AG04449 (cell line): ENCODE measurements around the gene DISC1.

Experiments used
- CTCF ChIA-PET: fragments of 350-600 bp; formaldehyde crosslinking; extraction: SDS; loops from one replicate; lab custom pipeline; 2021; ENCODE audit warnings: antibody characterized with exemption; lab: Yijun Ruan, JAX
- POLR2A ChIA-PET: fragments of 400-600, 350-600 bp; formaldehyde crosslinking; extraction: SDS; loops from one replicate; lab custom pipeline; 2020; ENCODE audit warnings: antibody characterized with exemption, inconsistent platforms; lab: Yijun Ruan, JAX
- DNase-seq: peaks from one replicate; pipeline ENCODE4 v3.0.0-alpha.2; 2010; ENCODE audit warnings: low read depth, low spot score
- H3K4me3 ChIP-seq: 2 replicates; pipeline ENCODE4 v1.5.1; 2011; ENCODE audit warnings: low read depth, mild to moderate bottlenecking, control low read depth, low read length
- CTCF ChIP-seq: IDR thresholded peaks from one replicate; pipeline ENCODE4 v1.5.1; 2011; ENCODE audit warnings: mild to moderate bottlenecking, moderate library complexity, low read length, control low read depth, inconsistent platforms; ENCODE audit not compliant: insufficient read depth; ENCODE audit errors: missing control alignments

DISC1 gene

DNA sequence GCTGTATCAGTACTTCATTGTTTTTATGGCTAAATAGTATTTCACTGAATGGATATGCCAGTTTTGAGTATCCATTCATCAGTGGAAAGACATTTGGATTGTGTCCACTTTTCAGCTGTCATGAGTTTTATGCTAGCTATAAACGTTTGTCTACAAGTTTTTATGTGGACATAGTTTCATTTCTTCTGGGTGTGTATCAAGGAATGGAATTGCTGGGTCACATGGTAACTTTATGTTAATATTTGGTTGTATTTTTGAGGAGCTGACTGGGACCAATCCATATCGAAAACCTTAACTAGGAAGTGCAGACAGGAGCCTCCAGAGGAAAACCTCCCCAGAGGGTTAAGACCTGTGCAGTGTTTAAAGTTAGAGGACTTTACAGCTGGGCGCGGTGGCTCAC lies 31.8 kb upstream of the DISC1 start:
- no peak overlapping the region for H3K4me3 ChIP-seq
- DNase-seq, result no peak
- no peak for TF ChIP-seq CTCF
- POLR2A ChIA-PET, result no interaction called here
- CTCF ChIA-PET, result interaction anchor here (1.0 to 2.3 kb wide), 2 partner anchors 36 to 238 kb away, joined by 3 to 10 read pairs; no protein-coding TSS in a partner anchor

DNA sequence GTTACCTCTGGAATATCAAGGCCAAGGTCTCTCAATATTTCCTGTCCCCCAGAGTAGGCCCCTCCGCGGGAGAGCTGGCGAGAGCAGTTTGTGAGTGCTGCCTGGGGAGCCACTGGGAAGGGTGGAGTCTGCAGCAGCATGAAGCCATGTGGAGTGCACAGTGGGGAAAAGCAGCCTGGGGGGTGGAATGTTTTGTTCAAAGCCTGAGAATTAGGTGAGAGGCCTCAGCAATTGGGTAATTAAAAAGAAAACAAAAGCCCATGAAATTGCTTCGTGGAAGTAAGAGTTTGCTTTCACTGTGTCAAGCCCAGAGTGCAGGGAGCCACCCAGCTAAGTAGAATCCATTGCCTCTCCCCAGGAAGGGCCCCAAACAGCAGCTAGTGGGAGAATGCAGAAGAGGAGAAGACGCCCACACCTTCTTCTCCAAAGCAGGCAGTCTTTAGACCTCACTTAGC lies 30.2 kb upstream of the DISC1 start:
- DNase-seq, result no peak
- TF ChIP-seq CTCF, result no peak
- ChIA-PET CTCF (interaction anchor here (1.2 to 2.3 kb wide), 2 partner anchors 235 to 239 kb away, joined by 3 to 10 read pairs; no protein-coding TSS in a partner anchor), POLR2A (no interaction called here)
- H3K4me3 ChIP-seq, result no peak overlapping the region

DNA sequence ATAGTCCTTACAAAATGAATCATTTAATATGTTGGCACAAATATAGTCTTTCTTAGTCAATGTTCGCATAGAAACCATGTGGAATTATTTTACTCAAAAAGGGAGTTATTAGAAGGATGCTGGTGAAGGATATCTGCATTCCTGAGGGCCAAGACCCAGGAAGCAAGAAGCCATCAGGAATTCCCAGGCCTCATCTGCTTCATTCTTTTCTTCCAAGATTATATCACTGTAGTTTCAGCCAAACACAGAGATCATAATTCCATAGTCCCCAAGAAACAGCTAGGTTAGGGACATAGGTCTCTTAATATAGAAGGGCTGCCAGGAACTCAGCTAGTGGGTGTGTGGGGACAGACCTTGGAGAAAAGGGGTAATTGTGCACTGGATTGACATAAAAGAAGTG lies 28.6 kb upstream of the DISC1 start:
- ChIA-PET POLR2A (no interaction called here), CTCF (interaction anchor here (0.9 to 6.1 kb wide), 6 partner anchors 8 to 262 kb away, joined by 3 to 53 read pairs (median 6); no protein-coding TSS in a partner anchor)
- no peak for TF ChIP-seq CTCF
- H3K4me3 ChIP-seq, result no peak overlapping the region
- DNase-seq, result no peak

DNA sequence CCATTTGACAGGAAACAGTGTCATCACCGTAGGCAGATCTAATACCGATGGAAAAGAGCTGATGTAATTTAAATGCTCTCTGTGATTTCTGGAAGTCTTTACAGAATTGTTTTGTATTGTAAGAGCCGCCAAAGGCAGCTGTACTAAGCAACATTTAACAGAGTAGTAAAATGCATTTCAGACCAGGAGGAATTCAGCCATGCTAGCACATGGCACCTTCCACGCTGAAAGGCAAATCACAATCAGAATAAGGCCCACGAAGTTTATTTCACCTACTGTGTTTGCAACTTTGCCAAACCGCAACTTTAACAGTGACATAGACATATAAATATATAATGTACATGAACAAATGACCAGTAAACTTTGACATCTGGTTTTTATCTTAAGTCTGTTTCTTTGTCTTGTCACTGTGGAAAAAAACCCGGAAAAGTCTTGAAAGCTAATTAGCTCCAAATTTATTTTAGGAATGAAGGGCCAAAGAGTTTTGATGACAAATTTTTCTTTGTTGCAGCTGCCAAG lies 26.1 kb upstream of the DISC1 start:
- ChIA-PET POLR2A (interaction anchor here (0.5 kb wide), 1 partner anchor 244 kb away, joined by 3 read pairs; no protein-coding TSS in a partner anchor), CTCF (interaction anchor here (0.6 to 8.0 kb wide), 6 partner anchors 10 to 284 kb away, joined by 3 to 87 read pairs (median 4); no protein-coding TSS in a partner anchor)
- TF ChIP-seq CTCF, result no peak
- H3K4me3 ChIP-seq, result no peak overlapping the region
- DNase-seq, result no peak

- TF ChIP-seq CTCF, result no peak
- DNase-seq, result no peak
- POLR2A ChIA-PET, result no interaction called here
- CTCF ChIA-PET, result interaction anchor here (0.7 to 8.0 kb wide), 10 partner anchors 12 to 288 kb away, joined by 3 to 87 read pairs (median 4); no protein-coding TSS in a partner anchor
- H3K4me3 ChIP-seq, result no peak overlapping the region
Observed at GRCh38 chr1:231601824-231602672, 24.5 kb upstream of the DISC1 start.

DNA sequence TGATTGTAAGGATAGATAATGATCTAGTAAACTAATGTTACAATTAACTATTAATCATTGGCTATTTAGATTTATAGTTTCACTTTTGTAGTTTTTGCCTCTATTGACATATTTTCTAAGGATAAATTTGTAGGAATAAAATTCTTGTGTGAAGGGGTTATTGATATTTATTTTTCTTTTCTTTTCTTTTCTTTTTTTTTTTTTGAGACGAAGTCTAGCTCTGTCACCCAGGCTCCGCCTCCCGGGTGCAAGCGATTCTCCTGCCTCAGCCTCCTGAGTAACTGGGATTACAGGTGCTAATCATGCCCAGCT lies 24.0 kb upstream of the DISC1 start:
- H3K4me3 ChIP-seq, result no peak overlapping the region
- ChIA-PET POLR2A (no interaction called here), CTCF (interaction anchor here (1.3 to 8.0 kb wide), 7 partner anchors 12 to 288 kb away, joined by 3 to 87 read pairs (median 8); no protein-coding TSS in a partner anchor)
- no peak for TF ChIP-seq CTCF
- DNase-seq, result no peak
